ENCODE data around the gene ARHGAP22.

Gene ARHGAP22

GRCh38 chr10:48511875-48512231 is 93.0 kb downstream of the ARHGAP22 start:
- DNase-seq (ENCODE audit: low read depth), result no peak

- DNase-seq (ENCODE audit: low read depth), result no peak
Measured at GRCh38 chr10:48511066-48511874, 93.6 kb downstream of the ARHGAP22 start.

GRCh38 chr10:48509974-48510692 is 94.7 kb downstream of the ARHGAP22 start:
- no peak for DNase-seq (ENCODE audit: low read depth)

- DNase-seq (ENCODE audit: low read depth), result no peak
Measured at GRCh38 chr10:48508791-48509772, 95.8 kb downstream of the ARHGAP22 start.

GRCh38 chr10:48507933-48508790 is 96.7 kb downstream of the ARHGAP22 start:
- DNase-seq (ENCODE audit: low read depth), result no peak

GRCh38 chr10:48507494-48507893 is 97.4 kb downstream of the ARHGAP22 start:
- DNase-seq (ENCODE audit: low read depth), result no peak

- DNase-seq (ENCODE audit: low read depth), result no peak
Measured at GRCh38 chr10:48506147-48506917, 98.5 kb downstream of the ARHGAP22 start.

GRCh38 chr10:48505394-48506112 is 99.3 kb downstream of the ARHGAP22 start:
- no peak for DNase-seq (ENCODE audit: low read depth)

GRCh38 chr10:48504141-48504885 is 100.6 kb downstream of the ARHGAP22 start:
- DNase-seq (ENCODE audit: low read depth), result no peak

- DNase-seq (ENCODE audit: low read depth), result no peak
Measured at GRCh38 chr10:48503293-48503911, 101.5 kb downstream of the ARHGAP22 start.

- DNase-seq (ENCODE audit: low read depth), result no peak
Measured at GRCh38 chr10:48502791-48503190, 102.1 kb downstream of the ARHGAP22 start.

GRCh38 chr10:48501787-48502771 is 102.8 kb downstream of the ARHGAP22 start:
- DNase-seq (ENCODE audit: low read depth), result no peak

- DNase-seq (ENCODE audit: low read depth), result no peak
Measured at GRCh38 chr10:48501226-48501625, 103.6 kb downstream of the ARHGAP22 start.

- DNase-seq (ENCODE audit: low read depth), result no peak
Measured at GRCh38 chr10:48500771-48501170, 104.1 kb downstream of the ARHGAP22 start.

GRCh38 chr10:48498940-48499510 is 105.8 kb downstream of the ARHGAP22 start:
- no peak for DNase-seq (ENCODE audit: low read depth)

GRCh38 chr10:48497780-48498770 is 106.8 kb downstream of the ARHGAP22 start:
- no peak for DNase-seq (ENCODE audit: low read depth)
